Gastroesophageal sphincter (tissue), 3 donors: ENCODE results near the gene KLHDC3.

Experiments used
- POLR2A ChIP-seq, 2 donors: fragments of 450-650 bp; IDR thresholded peaks; one replicate each; pipeline ENCODE4 v1.6.1; 2017; ENCODE audit warnings: antibody characterized with exemption in 2 of 2, mild to moderate bottlenecking in 2 of 2, moderate library complexity in 1 of 2
- POLR2AphosphoS5 ChIP-seq: sonication (generic); formaldehyde crosslinking; IDR thresholded peaks from one replicate; pipeline ENCODE4 v1.6.1; 2017; ENCODE audit warnings: antibody characterized with exemption
- TF ChIP-seq, protein P1 (sequence below), 4 experiments: fragments of 200-600 bp in 2 of 4; fragments of 450-650 bp in 2 of 4; sonication (generic) in 1 of 4; IDR thresholded peaks; one replicate each; pipeline ENCODE4 v1.5.1; 2017 to 2019; ENCODE audit warnings: antibody characterized with exemption in 4 of 4, mild to moderate bottlenecking in 2 of 4, moderate library complexity in 2 of 4

DNA sequence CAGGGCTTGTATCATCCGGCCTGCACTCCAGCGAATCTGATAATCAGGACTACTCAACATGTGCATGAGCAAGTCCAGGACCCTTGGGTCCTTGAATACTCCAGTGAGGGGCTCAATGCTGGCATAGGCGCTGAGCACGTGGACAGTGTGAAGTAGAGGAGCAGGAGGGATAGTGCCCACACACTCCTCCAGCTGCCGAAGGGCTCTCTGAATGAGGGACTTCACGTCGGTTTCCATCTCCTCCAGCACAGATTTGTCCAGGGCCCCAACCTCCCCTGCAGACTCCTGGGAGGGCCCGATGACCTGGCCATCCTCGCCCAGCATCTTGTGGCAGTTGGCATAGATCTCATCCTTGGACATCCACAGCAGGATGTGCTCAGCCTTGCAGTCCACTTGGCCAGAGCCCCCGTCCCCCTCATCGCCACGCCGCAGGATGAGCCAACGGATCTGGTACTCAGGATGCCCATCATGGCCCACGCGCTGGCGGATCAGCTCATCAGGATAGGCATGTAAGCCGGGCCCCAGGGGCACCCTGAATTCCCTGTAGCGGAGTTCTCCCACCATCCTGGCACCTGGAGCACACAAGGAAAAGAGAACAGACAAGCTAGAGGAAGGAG is 38.3 kb downstream of the KLHDC3 start:
- TF ChIP-seq, protein P1, sequence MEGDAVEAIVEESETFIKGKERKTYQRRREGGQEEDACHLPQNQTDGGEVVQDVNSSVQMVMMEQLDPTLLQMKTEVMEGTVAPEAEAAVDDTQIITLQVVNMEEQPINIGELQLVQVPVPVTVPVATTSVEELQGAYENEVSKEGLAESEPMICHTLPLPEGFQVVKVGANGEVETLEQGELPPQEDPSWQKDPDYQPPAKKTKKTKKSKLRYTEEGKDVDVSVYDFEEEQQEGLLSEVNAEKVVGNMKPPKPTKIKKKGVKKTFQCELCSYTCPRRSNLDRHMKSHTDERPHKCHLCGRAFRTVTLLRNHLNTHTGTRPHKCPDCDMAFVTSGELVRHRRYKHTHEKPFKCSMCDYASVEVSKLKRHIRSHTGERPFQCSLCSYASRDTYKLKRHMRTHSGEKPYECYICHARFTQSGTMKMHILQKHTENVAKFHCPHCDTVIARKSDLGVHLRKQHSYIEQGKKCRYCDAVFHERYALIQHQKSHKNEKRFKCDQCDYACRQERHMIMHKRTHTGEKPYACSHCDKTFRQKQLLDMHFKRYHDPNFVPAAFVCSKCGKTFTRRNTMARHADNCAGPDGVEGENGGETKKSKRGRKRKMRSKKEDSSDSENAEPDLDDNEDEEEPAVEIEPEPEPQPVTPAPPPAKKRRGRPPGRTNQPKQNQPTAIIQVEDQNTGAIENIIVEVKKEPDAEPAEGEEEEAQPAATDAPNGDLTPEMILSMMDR (IDR thresholded peaks at IDR 0.05): no peak
- no peak for TF ChIP-seq POLR2AphosphoS5
- TF ChIP-seq POLR2A (IDR thresholded peaks at IDR 0.05): no peak
